ENCODE measurements around the gene KDM4C. TPM values are rescaled to one million over a fixed set of nuclear protein-coding genes. Genes with fewer than 3 reads are reported as not detected.

The KDM4C gene
- total RNA-seq, 4 donors from 2014 or later: 39.0 to 113 (median 43.9) TPM

DNA sequence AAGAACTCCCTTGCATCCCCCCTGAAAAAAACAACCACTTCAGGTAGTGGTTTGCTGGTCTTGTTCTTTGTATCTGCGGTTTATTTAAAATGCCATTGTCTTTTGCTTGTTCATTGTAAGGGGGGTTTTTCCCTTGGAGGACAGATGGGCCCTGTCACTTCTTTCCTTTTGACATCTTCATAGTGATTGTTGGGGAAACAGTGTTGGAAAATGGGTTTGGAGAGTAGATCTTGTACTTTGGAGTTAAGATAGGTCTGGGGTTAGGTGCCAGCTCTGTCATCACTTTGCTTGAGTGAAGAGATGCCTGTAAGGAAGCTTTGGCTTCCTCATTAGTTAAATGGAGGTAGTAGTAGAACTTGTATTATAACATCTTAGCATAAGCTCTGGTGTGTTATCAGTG lies 112.4 kb downstream of the KDM4C start:
- no peaks in the 10 kb centered on the region for H3K27me3 ChIP-seq
- no peak for DNase-seq (ENCODE audit: low spot score in 2 of 2)
- H3K4me1 ChIP-seq: no peaks in the 10 kb centered on the region
- 94% methylated on average over 1 of the region's 1 CpG for WGBS
- H3K9me3 ChIP-seq: no peaks in the 10 kb centered on the region
- H3K27ac ChIP-seq: no peak overlapping the region
- no peak for TF ChIP-seq POLR2A (IDR thresholded peaks at IDR 0.05)
- TF ChIP-seq POLR2AphosphoS5 (IDR thresholded peaks at IDR 0.05): no peak
- no peak for TF ChIP-seq EP300 (IDR thresholded peaks at IDR 0.05)
- TF ChIP-seq, protein P1, sequence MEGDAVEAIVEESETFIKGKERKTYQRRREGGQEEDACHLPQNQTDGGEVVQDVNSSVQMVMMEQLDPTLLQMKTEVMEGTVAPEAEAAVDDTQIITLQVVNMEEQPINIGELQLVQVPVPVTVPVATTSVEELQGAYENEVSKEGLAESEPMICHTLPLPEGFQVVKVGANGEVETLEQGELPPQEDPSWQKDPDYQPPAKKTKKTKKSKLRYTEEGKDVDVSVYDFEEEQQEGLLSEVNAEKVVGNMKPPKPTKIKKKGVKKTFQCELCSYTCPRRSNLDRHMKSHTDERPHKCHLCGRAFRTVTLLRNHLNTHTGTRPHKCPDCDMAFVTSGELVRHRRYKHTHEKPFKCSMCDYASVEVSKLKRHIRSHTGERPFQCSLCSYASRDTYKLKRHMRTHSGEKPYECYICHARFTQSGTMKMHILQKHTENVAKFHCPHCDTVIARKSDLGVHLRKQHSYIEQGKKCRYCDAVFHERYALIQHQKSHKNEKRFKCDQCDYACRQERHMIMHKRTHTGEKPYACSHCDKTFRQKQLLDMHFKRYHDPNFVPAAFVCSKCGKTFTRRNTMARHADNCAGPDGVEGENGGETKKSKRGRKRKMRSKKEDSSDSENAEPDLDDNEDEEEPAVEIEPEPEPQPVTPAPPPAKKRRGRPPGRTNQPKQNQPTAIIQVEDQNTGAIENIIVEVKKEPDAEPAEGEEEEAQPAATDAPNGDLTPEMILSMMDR (IDR thresholded peaks at IDR 0.05): no peak
- no peaks in the 10 kb centered on the region for H3K36me3 ChIP-seq
- H3K4me3 ChIP-seq: no peak overlapping the region

DNA sequence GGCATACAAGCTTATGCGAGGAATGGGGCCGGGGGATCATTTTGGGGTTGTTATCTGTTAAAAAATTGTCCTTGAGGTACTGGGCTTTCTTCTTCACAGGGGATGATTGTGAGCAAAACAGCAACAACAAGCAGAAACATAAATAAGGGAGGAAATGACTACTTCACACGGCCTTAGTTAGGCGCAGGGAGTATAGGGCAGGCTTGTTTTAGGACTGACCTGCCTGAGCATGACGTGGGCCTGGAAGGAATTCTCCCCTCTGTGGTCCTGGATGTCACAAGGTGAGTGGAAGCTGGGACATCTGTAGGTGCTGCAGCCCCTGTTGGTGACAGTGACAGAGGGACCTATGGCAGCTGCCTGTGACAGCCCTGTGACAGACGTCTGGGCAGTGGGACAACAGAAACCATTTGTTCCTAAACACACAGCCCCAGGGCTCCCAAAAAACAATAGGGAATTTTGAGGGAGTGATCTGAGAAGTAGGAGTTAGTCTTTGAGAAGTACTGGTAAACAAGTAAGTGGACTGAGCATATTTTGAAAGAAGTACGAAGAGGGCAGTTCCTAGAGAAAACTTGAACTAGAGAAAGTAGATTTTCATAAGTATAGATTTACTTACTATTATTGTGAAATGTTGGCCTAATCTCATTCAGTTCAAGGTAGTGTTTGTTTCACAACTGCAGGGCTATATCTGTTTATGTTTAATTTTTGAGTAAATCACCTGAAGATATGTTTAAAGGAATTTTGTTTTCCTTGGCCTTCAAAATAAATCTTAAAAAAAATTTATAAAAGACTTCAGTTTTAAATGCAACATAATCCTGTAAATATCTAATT lies 113.1 kb downstream of the KDM4C start:
- Histone ChIP-seq H3K4me1 (no peaks in the 10 kb centered on the region), H3K9me3 (no peaks in the 10 kb centered on the region), H3K27ac (no peak overlapping the region), H3K4me3 (no peak overlapping the region), H3K36me3 (no peaks in the 10 kb centered on the region), H3K27me3 (no peaks in the 10 kb centered on the region)
- WGBS: 79% methylated on average over 7 of the region's 7 CpGs
- TF ChIP-seq, protein P1 (IDR thresholded peaks at IDR 0.05): no peak
- TF ChIP-seq POLR2A (IDR thresholded peaks at IDR 0.05) (no peak), POLR2AphosphoS5 (IDR thresholded peaks at IDR 0.05) (no peak), EP300 (IDR thresholded peaks at IDR 0.05) (no peak)
- DNase-seq (ENCODE audit: low spot score in 2 of 2): no peak

DNA sequence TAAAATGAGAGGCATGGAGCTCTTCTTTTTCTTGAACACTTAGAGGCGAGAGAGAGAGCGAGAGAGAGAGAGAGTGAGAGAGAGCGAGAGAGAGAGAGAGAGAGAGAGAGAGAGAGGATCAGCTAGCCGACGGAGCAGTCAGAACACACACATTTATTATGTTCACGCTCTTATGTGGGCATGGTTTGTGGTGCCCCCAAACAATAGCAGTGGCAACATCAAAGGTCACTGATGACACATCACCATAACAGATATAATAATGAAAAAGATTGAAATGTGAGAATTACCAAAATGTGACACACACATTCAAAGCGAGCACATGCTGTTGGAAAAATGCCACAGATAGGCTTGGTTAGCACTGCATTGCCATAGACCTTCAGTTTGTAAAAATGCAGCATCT lies 116.1 kb downstream of the KDM4C start:
- Histone ChIP-seq H3K4me3 (no peak overlapping the region), H3K27me3 (no peaks in the 10 kb centered on the region), H3K4me1 (no peaks in the 10 kb centered on the region), H3K27ac (no peak overlapping the region), H3K9me3 (no peaks in the 10 kb centered on the region), H3K36me3 (no peaks in the 10 kb centered on the region)
- 67% methylated on average over 7 of the region's 7 CpGs for WGBS
- DNase-seq (ENCODE audit: low spot score in 2 of 2): no peak
- no peak for TF ChIP-seq POLR2AphosphoS5 (IDR thresholded peaks at IDR 0.05)
- TF ChIP-seq, protein P1 (IDR thresholded peaks at IDR 0.05): no peak
- TF ChIP-seq POLR2A (IDR thresholded peaks at IDR 0.05): no peak
- TF ChIP-seq EP300 (IDR thresholded peaks at IDR 0.05): no peak

DNA sequence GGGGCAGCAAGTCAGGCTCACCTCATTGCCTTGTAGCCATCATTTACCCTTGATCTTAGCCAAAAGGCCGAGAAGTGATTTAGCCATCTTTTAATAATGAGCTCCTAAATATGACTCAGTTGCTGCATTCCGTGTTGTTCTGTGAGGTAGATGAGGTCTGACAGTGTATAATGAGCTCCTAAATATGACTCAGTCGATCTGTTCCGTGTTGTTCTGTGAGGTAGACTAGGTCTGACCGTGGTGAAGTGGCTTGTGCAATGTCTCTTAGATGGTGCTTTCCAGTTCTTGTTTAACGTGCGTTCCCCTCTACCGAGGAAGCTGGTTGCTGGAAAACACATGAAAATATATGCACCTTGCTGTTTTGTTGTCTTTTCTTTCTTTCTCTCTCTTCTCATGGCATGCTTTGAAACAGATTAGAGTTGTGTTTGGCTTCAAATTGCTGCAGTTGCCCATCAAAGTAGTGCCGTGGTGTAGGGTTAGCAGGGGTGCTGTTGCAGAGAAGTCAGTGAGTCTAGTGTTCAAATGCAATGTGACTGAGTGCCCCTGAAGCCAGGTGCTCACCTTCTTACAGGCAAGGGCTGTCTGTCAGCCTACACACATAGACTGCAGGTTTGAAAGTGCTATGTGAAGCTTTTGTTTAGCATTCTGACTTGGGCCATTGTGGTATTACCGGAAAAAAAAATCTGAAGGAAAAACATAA lies 118.6 kb downstream of the KDM4C start:
- Histone ChIP-seq H3K4me3 (no peak overlapping the region), H3K27ac (no peak overlapping the region), H3K4me1 (no peaks in the 10 kb centered on the region), H3K36me3 (no peaks in the 10 kb centered on the region), H3K27me3 (no peaks in the 10 kb centered on the region), H3K9me3 (no peaks in the 10 kb centered on the region)
- 96% methylated on average over 10 of the region's 10 CpGs for WGBS
- TF ChIP-seq EP300 (IDR thresholded peaks at IDR 0.05): no peak
- TF ChIP-seq, protein P1 (IDR thresholded peaks at IDR 0.05): no peak
- no peak for TF ChIP-seq POLR2A (IDR thresholded peaks at IDR 0.05)
- no peak for TF ChIP-seq POLR2AphosphoS5 (IDR thresholded peaks at IDR 0.05)
- no peak for DNase-seq (ENCODE audit: low spot score in 2 of 2)

DNA sequence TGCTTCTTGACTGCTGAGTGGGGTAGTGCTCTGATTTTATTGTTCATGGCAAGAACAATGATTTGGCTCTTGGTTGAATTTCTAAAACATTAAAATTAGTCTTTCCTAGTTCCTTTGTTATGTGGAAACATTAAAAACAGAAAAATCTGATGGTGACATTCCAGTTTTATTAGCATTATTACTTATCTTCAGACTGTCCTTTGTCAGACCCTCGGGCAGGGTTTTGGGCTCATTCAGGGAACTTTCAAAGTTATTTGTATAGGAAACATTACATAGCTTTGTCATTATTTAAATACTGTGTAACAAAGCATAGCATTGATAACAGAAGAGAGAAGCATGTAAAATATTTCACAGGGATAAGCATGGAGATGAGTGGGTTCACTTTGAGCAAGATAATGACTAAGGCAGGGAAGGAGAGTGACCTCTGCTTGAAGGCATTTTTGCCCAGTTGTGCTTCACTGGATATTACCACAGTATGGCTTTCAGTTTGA lies 119.9 kb downstream of the KDM4C start:
- no peaks in the 10 kb centered on the region for H3K27me3 ChIP-seq
- no peaks in the 10 kb centered on the region for H3K4me1 ChIP-seq
- no peaks in the 10 kb centered on the region for H3K36me3 ChIP-seq
- WGBS: 83% methylated on average over 1 of the region's 1 CpG
- TF ChIP-seq, protein P1 (IDR thresholded peaks at IDR 0.05): no peak
- TF ChIP-seq POLR2A (IDR thresholded peaks at IDR 0.05) (no peak), POLR2AphosphoS5 (IDR thresholded peaks at IDR 0.05) (no peak), EP300 (IDR thresholded peaks at IDR 0.05) (no peak)
- H3K27ac ChIP-seq: no peak overlapping the region
- H3K9me3 ChIP-seq: no peaks in the 10 kb centered on the region
- H3K4me3 ChIP-seq: no peak overlapping the region
- no peak for DNase-seq (ENCODE audit: low spot score in 2 of 2)
